ENCODE measurements around the gene VAMP1. TPM values are rescaled to one million over a fixed set of nuclear protein-coding genes. Genes with fewer than 3 reads are reported as not detected.
A peak's percentile ranks its signal among the peaks of the same experiment; 100 is the strongest.
"Not testable (repeated sequence)": the region's sequence is repeated elsewhere in the genome, so short reads cannot be mapped to it uniquely, and the experiment has no call there.

The VAMP1 gene
- 7.3 and 8.0 TPM in 2 replicates for total RNA-seq (2014; rRNA removed; shearing (Covaris generic))

- no peaks in the 10 kb centered on the region for H3K9me3 ChIP-seq (replicated peaks)
- no peaks in the 10 kb centered on the region for H3K27me3 ChIP-seq
- H3K4me3 ChIP-seq: peak within 1 kb of the TSS; percentile 80
- H3K36me3 ChIP-seq: peaks cover 5% of the 10 kb centered on the region; the same call in 1 of the 2 replicates
- H3K4me1 ChIP-seq: peaks cover 9% of the 10 kb centered on the region; the same call in 1 of the 2 replicates
- peak within 1 kb of the TSS; percentile 77 for H3K27ac ChIP-seq
- DNase-seq: peak; percentile 98 to 99
Measured at GRCh38 chr12:6470375-6471163, at the start of gene VAMP1. VAMP1 (minus strand) TSS chr12:6470677; CDS start chr12:6470531, 146 bp downstream.

- Histone ChIP-seq H3K36me3 (peaks cover 93% of the 10 kb centered on the region), H3K9me3 (replicated peaks) (no peaks in the 10 kb centered on the region), H3K4me1 (no peaks in the 10 kb centered on the region), H3K4me3 (no peak overlapping the region), H3K27me3 (no peaks in the 10 kb centered on the region), H3K27ac (no peak overlapping the region)
- DNase-seq: no peak
Measured at GRCh38 chr12:6520186-6520585, 49.7 kb upstream of the VAMP1 start.

GRCh38 chr12:6508087-6508486 is 37.6 kb upstream of the VAMP1 start:
- Histone ChIP-seq H3K36me3 (peaks cover 67% of the 10 kb centered on the region), H3K27me3 (no peaks in the 10 kb centered on the region), H3K27ac (no peak overlapping the region), H3K4me3 (no peak overlapping the region), H3K9me3 (replicated peaks) (no peaks in the 10 kb centered on the region), H3K4me1 (peaks cover 4% of the 10 kb centered on the region; the same call in 1 of the 2 replicates)
- DNase-seq: no peak

- no peak for DNase-seq
- peaks cover 4% of the 10 kb centered on the region; the same call in 1 of the 2 replicates for H3K4me1 ChIP-seq
Measured at GRCh38 chr12:6507102-6507998, 36.9 kb upstream of the VAMP1 start.

GRCh38 chr12:6500466-6500865 is 30.0 kb upstream of the VAMP1 start:
- Histone ChIP-seq H3K4me3 (no peak overlapping the region), H3K36me3 (peaks cover 85% of the 10 kb centered on the region), H3K4me1 (0 out of 2 replicates have a peak, but pooled peaks cover under 1% of the 10 kb centered on the region), H3K9me3 (replicated peaks) (no peaks in the 10 kb centered on the region), H3K27ac (no peak overlapping the region), H3K27me3 (no peaks in the 10 kb centered on the region)
- DNase-seq: no peak

More at GRCh38 chr12:6507102-6507998, 36.9 kb upstream of the VAMP1 start:
- Histone ChIP-seq H3K36me3 (peaks cover 66% of the 10 kb centered on the region), H3K27me3 (no peaks in the 10 kb centered on the region), H3K9me3 (replicated peaks) (no peaks in the 10 kb centered on the region), H3K27ac (no peak overlapping the region), H3K4me3 (no peak overlapping the region)

GRCh38 chr12:6497291-6497690 is 26.8 kb upstream of the VAMP1 start:
- H3K9me3 ChIP-seq (replicated peaks); H3K27me3 ChIP-seq; H3K27ac ChIP-seq; H3K4me3 ChIP-seq; DNase-seq; H3K4me1 ChIP-seq: not testable (repeated sequence)
- peaks cover 68% of the 10 kb centered on the region for H3K36me3 ChIP-seq

GRCh38 chr12:6494968-6495367 is 24.5 kb upstream of the VAMP1 start:
- peaks cover 55% of the 10 kb centered on the region for H3K36me3 ChIP-seq
- peak overlapping the region; percentile 72 for H3K4me3 ChIP-seq
- H3K4me1 ChIP-seq: 0 out of 2 replicates have a peak, but pooled peaks cover 8% of the 10 kb centered on the region
- no peaks in the 10 kb centered on the region for H3K27me3 ChIP-seq
- H3K27ac ChIP-seq: peak overlapping the region; percentile 94; the same call in 1 of the 2 replicates
- H3K9me3 ChIP-seq (replicated peaks): no peaks in the 10 kb centered on the region
- DNase-seq: peak in 1 of 2 experiments; percentile 24

GRCh38 chr12:6494258-6494743 is 23.8 kb upstream of the VAMP1 start:
- H3K36me3 ChIP-seq: peaks cover 48% of the 10 kb centered on the region
- H3K4me3 ChIP-seq: peak overlapping the region; percentile 72
- no peaks in the 10 kb centered on the region for H3K27me3 ChIP-seq
- peak overlapping the region; percentile 94 for H3K27ac ChIP-seq
- no peaks in the 10 kb centered on the region for H3K9me3 ChIP-seq (replicated peaks)
- H3K4me1 ChIP-seq: 0 out of 2 replicates have a peak, but pooled peaks cover 8% of the 10 kb centered on the region
- peak in 1 of 2 experiments; percentile 13 for DNase-seq

GRCh38 chr12:6493497-6494257 is 23.2 kb upstream of the VAMP1 start, which contains the start of gene NCAPD2:
NCAPD2 (plus strand) TSS chr12:6494102; CDS start chr12:6495099, 997 bp downstream.
- H3K36me3 ChIP-seq: peaks cover 42% of the 10 kb centered on the region
- peak within 1 kb of the TSS; percentile 94 for H3K27ac ChIP-seq
- no peaks in the 10 kb centered on the region for H3K9me3 ChIP-seq (replicated peaks)
- H3K4me3 ChIP-seq: peak within 1 kb of the TSS; percentile 72
- H3K27me3 ChIP-seq: no peaks in the 10 kb centered on the region
- peak; percentile 97 to 98 for DNase-seq
- 0 out of 2 replicates have a peak, but pooled peaks cover 8% of the 10 kb centered on the region for H3K4me1 ChIP-seq

- Histone ChIP-seq H3K27ac (peak within 1 kb of the TSS; percentile 94), H3K4me1 (0 out of 2 replicates have a peak, but pooled peaks cover 8% of the 10 kb centered on the region), H3K4me3 (peak within 1 kb of the TSS; percentile 72), H3K36me3 (peaks cover 35% of the 10 kb centered on the region), H3K9me3 (replicated peaks) (no peaks in the 10 kb centered on the region), H3K27me3 (no peaks in the 10 kb centered on the region)
- peak; percentile 97 to 98 for DNase-seq
Measured at GRCh38 chr12:6492838-6493496, 22.5 kb upstream of the VAMP1 start, which contains the start of gene MRPL51. MRPL51 (minus strand) TSS chr12:6493262; CDS start chr12:6493136, 126 bp downstream.

GRCh38 chr12:6490673-6491072 is 20.2 kb upstream of the VAMP1 start:
- DNase-seq; H3K4me1 ChIP-seq; H3K4me3 ChIP-seq; H3K9me3 ChIP-seq (replicated peaks); H3K27ac ChIP-seq; H3K27me3 ChIP-seq: not testable (repeated sequence)
- H3K36me3 ChIP-seq: peaks cover 18% of the 10 kb centered on the region

- no peaks in the 10 kb centered on the region for H3K27me3 ChIP-seq
- no peak overlapping the region for H3K4me3 ChIP-seq
- no peaks in the 10 kb centered on the region for H3K9me3 ChIP-seq (replicated peaks)
- H3K36me3 ChIP-seq: peaks cover 7% of the 10 kb centered on the region
- no peak for DNase-seq
- H3K27ac ChIP-seq: no peak overlapping the region
- no peaks in the 10 kb centered on the region for H3K4me1 ChIP-seq
Measured at GRCh38 chr12:6489449-6489848, 19.0 kb upstream of the VAMP1 start.

GRCh38 chr12:6488240-6488639 is 17.8 kb upstream of the VAMP1 start:
- H3K27ac ChIP-seq: no peak overlapping the region
- H3K9me3 ChIP-seq (replicated peaks): no peaks in the 10 kb centered on the region
- peaks cover 7% of the 10 kb centered on the region for H3K36me3 ChIP-seq
- no peak for DNase-seq
- no peaks in the 10 kb centered on the region for H3K27me3 ChIP-seq
- no peak overlapping the region for H3K4me3 ChIP-seq
- H3K4me1 ChIP-seq: no peaks in the 10 kb centered on the region
